Measurements from ENCODE around the gene TMEM88. TPM values are rescaled to one million over a fixed set of nuclear protein-coding genes. Genes with fewer than 3 reads are reported as not detected.

Gene TMEM88
- total RNA-seq, 1 experiment from 2014 or later = not detected

GRCh38 chr17:7889166-7889955 is 34.5 kb downstream of the TMEM88 start:
- DNase-seq (ENCODE audit: low read depth) = peak; percentile 80
- in situ Hi-C loops (cut with HindIII; ENCODE audit: low pct_unique_long_range_greater_than_20kb, low sequenced_read_pairs) = no loop called here

GRCh38 chr17:7893187-7893880 is 38.5 kb downstream of the TMEM88 start:
- in situ Hi-C loops (cut with HindIII; ENCODE audit: low pct_unique_long_range_greater_than_20kb, low sequenced_read_pairs) = no loop called here
- no peak for DNase-seq (ENCODE audit: low read depth)

- in situ Hi-C loops (cut with HindIII; ENCODE audit: low pct_unique_long_range_greater_than_20kb, low sequenced_read_pairs) = no loop called here
- DNase-seq (ENCODE audit: low read depth) = no peak
Observed at GRCh38 chr17:7894226-7894625, 39.4 kb downstream of the TMEM88 start.

- no peak for DNase-seq (ENCODE audit: low read depth)
- in situ Hi-C loops (cut with HindIII; ENCODE audit: low pct_unique_long_range_greater_than_20kb, low sequenced_read_pairs) = no loop called here
Observed at GRCh38 chr17:7894866-7895265, 40.0 kb downstream of the TMEM88 start.

GRCh38 chr17:7897090-7897489 is 42.2 kb downstream of the TMEM88 start:
- no peak for DNase-seq (ENCODE audit: low read depth)
- in situ Hi-C loops (cut with HindIII; ENCODE audit: low pct_unique_long_range_greater_than_20kb, low sequenced_read_pairs) = no loop called here

GRCh38 chr17:7897773-7898172 is 42.9 kb downstream of the TMEM88 start:
- DNase-seq (ENCODE audit: low read depth) = no peak
- in situ Hi-C loops (cut with HindIII; ENCODE audit: low pct_unique_long_range_greater_than_20kb, low sequenced_read_pairs) = no loop called here

- in situ Hi-C loops (cut with HindIII; ENCODE audit: low pct_unique_long_range_greater_than_20kb, low sequenced_read_pairs) = no loop called here
- DNase-seq (ENCODE audit: low read depth) = no peak
Observed at GRCh38 chr17:7903154-7904103, 48.6 kb downstream of the TMEM88 start.

Other genes starting within 250 kb of the TMEM88 start
- gene FXR2, start 240.2 kb upstream of the TMEM88 start, total RNA-seq (2014; rRNA removed; shearing (Covaris generic); ENCODE audit: low replicate concordance) = 45.5 and 48.8 TPM in 2 replicates
- 49.8 and 51.8 TPM in 2 replicates for gene SAT2, start 227.2 kb upstream of the TMEM88 start, total RNA-seq (2014; rRNA removed; shearing (Covaris generic); ENCODE audit: low replicate concordance)
- gene SHBG, start 224.9 kb upstream of the TMEM88 start, total RNA-seq (2014; rRNA removed; shearing (Covaris generic); ENCODE audit: low replicate concordance) = 0.20 TPM in 1 of 2 replicates, not detected in the other
- gene ATP1B2, start 204.1 kb upstream of the TMEM88 start, total RNA-seq (2014; rRNA removed; shearing (Covaris generic); ENCODE audit: low replicate concordance) = not detected in 2 replicates
- 24.4 and 27.3 TPM in 2 replicates for gene TP53, start 167.6 kb upstream of the TMEM88 start, total RNA-seq (2014; rRNA removed; shearing (Covaris generic); ENCODE audit: low replicate concordance)
- gene WRAP53, start 166.6 kb upstream of the TMEM88 start, total RNA-seq (2014; rRNA removed; shearing (Covaris generic); ENCODE audit: low replicate concordance) = 18.6 and 23.1 TPM in 2 replicates
- gene EFNB3, start 149.9 kb upstream of the TMEM88 start, total RNA-seq (2014; rRNA removed; shearing (Covaris generic); ENCODE audit: low replicate concordance) = not detected in 2 replicates
- gene DNAH2, start 137.3 kb upstream of the TMEM88 start, total RNA-seq (2014; rRNA removed; shearing (Covaris generic); ENCODE audit: low replicate concordance) = 1.0 TPM in 1 of 2 replicates, not detected in the other
- gene KDM6B, start 20.8 kb upstream of the TMEM88 start, total RNA-seq (2014; rRNA removed; shearing (Covaris generic); ENCODE audit: low replicate concordance) = 0.27 TPM in 1 of 2 replicates, not detected in the other
- 52.9 and 61.3 TPM in 2 replicates for gene NAA38, start 2.5 kb downstream of the TMEM88 start, total RNA-seq (2014; rRNA removed; shearing (Covaris generic); ENCODE audit: low replicate concordance)
- gene CYB5D1, start 2.9 kb downstream of the TMEM88 start, total RNA-seq (2014; rRNA removed; shearing (Covaris generic); ENCODE audit: low replicate concordance) = 4.6 and 4.7 TPM in 2 replicates
- 21.3 and 23.8 TPM in 2 replicates for gene CHD3, start 33.7 kb downstream of the TMEM88 start, total RNA-seq (2014; rRNA removed; shearing (Covaris generic); ENCODE audit: low replicate concordance)
- 2.0 and 2.6 TPM in 2 replicates for gene RNF227, start 61.2 kb downstream of the TMEM88 start, total RNA-seq (2014; rRNA removed; shearing (Covaris generic); ENCODE audit: low replicate concordance)
- 0.29 TPM in 1 of 2 replicates, not detected in the other for gene KCNAB3, start 74.8 kb downstream of the TMEM88 start, total RNA-seq (2014; rRNA removed; shearing (Covaris generic); ENCODE audit: low replicate concordance)
- gene TRAPPC1, start 76.9 kb downstream of the TMEM88 start, total RNA-seq (2014; rRNA removed; shearing (Covaris generic); ENCODE audit: low replicate concordance) = 0.71 and 6.5 TPM in 2 replicates
- 16.6 and 27.1 TPM in 2 replicates for gene CNTROB, start 77.1 kb downstream of the TMEM88 start, total RNA-seq (2014; rRNA removed; shearing (Covaris generic); ENCODE audit: low replicate concordance)
- gene GUCY2D, start 147.5 kb downstream of the TMEM88 start, total RNA-seq (2014; rRNA removed; shearing (Covaris generic); ENCODE audit: low replicate concordance) = not detected in 2 replicates
- gene ALOX15B, start 184.0 kb downstream of the TMEM88 start, total RNA-seq (2014; rRNA removed; shearing (Covaris generic); ENCODE audit: low replicate concordance) = not detected in 2 replicates
- 0.74 TPM in 1 of 2 replicates, not detected in the other for gene ALOX12B, start 232.7 kb downstream of the TMEM88 start, total RNA-seq (2014; rRNA removed; shearing (Covaris generic); ENCODE audit: low replicate concordance)

Data from Caki2 (cell line).